Hematopoietic multipotent progenitor cell (in vitro differentiated cells): ENCODE results near the gene MYL5. TPM values are rescaled to one million over a fixed set of nuclear protein-coding genes. Genes with fewer than 3 reads are reported as not detected.
"Not testable (repeated sequence)": the region's sequence is repeated elsewhere in the genome, so short reads cannot be mapped to it uniquely, and the experiment has no call there.

ENCODE experiments used
- DNase-seq, 3 donors: peaks; one replicate each; pipeline ENCODE4 v3.0.0-alpha.2; 2011 to 2015; ENCODE audit warnings: low read depth in 2 of 3, low spot score in 2 of 3
- total RNA-seq: library from RNA; depleted of rRNA; stranded (reverse); fragments of >200 nt; gene quantifications from one replicate; pipeline ENCODE4 v1.2.3, GENCODE V29; 2012

MYL5 gene
- total RNA-seq, 1 donor = 13.2 TPM

- DNase-seq = no peak
These were observed 38.3 kb upstream of the MYL5 start for GRCh38 chr4:635851-636627.

DNA sequence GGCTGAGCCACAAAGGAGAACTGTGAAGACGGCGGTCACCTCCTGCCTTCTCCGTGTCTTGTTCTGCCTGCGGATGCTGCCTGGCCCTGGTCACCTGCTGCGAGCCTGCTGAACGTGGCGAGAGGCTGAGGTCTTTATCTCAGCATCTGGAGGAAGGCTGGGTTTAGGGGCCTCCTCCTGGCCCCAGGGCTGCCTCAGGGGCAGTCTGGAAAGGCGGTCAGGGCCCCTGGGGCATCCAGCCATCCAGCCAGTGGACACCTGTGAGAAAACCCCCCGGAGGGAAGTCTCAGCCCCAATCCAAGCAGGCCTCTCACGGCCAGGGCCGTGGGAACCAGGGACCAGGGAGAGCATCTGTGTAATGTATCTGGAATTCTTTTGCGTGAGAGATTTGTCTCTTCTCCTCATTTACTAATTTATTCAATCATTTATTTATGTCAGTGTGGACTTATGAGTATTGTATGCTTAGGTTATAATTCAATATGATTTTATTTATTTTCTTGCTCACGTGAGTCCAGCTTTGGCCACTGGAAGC, 37.6 kb upstream of the MYL5 start:
- DNase-seq = no peak

- DNase-seq = no peak
These were observed 36.6 kb upstream of the MYL5 start for GRCh38 chr4:637536-638280.

DNA sequence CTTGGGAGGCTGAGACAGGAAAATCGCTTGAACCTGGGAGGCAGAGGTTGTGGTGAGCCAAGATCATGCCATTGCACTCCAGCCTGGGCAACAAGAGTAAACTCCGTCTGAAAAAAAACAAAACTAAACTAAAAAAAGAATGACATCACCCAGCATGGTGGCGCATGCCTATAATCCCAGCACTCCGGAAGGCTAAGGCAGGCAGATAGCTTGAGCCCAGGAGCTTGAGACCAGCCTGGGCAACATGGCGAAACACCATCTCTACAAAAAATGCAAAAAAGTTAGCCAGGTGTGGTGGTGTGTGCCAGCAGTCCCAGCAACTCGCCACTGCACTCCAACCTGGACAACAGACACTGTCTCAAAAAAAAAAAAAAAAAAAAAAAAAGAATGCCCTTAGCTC, 32.0 kb upstream of the MYL5 start:
- DNase-seq = not testable (repeated sequence)

- no peak for DNase-seq
These were observed 27.9 kb upstream of the MYL5 start for GRCh38 chr4:646460-646859.

DNA sequence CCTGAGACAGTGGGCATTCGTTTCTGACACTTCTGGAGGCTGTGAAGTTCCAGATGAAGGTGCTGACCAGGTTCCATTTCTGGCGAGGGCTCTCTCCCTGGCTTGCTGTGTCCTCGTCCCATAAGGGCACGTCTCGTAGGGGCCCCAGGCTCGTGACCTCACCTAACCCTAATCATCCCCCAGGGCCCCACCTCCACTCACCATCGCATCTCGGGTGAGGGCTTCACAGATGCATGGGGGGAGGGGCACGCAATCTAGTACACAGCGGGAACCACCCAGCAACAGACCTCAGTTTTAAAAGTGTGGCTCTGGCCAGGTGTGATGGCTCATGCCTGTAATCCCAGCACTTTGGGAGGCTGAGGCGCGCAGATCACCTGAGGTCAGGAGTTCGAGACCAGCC, 26.9 kb upstream of the MYL5 start:
- no peak for DNase-seq

- DNase-seq = no peak
These were observed 25.6 kb upstream of the MYL5 start for GRCh38 chr4:648579-649292.

- DNase-seq = no peak
These were observed 25.1 kb upstream of the MYL5 start for GRCh38 chr4:649293-649625.

DNA sequence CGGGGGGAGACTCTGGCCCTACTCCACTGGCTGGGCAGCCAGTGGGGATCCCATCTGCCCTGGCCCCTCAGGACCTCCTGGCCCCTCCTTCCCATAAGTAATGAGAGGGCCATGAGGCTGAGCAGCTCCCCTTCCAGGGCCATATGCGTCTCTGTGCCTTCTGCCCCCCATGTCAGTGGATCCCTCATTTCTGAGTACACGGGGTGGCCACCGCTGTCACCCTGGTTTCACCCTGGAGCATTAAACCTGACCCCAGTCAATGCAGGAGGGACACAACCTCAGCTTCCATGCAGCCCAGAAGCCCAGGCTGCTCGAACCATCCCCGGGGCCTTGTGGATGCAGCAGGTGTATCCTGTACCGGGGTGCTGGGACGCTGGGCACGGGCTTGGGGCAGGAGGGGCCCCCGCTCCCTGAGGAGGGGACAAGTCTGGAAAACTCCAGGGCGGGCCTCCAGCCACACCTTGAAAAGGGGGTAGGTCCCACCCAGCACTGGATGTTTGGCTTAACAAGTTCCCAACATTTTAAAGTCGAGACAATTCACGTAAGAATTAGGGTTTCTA, 24.5 kb upstream of the MYL5 start:
- DNase-seq = no peak

DNA sequence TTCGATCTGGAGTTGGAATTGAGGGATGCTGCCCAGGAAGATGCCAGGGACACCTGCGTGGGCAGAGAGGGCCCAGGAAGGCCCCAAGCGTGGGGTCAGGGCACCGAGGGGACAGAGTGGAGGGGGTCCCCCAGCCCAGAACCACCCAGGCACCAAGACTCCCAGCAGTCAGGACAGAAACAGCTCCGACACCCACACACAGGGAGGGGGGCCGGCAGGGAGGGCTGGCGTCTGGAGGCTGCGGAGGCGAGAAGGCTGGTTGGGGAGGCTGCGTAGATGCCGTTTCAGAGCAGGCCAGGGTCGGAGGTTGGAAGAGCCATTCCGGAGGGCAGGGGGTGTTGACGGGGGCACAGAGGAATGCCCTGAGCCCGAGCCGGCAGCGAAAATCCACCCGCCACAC, 23.9 kb upstream of the MYL5 start:
- no peak for DNase-seq

- no peak for DNase-seq
These were observed 23.1 kb upstream of the MYL5 start for GRCh38 chr4:650951-651883.

- no peak for DNase-seq
These were observed 22.3 kb upstream of the MYL5 start for GRCh38 chr4:651884-652642.

DNA sequence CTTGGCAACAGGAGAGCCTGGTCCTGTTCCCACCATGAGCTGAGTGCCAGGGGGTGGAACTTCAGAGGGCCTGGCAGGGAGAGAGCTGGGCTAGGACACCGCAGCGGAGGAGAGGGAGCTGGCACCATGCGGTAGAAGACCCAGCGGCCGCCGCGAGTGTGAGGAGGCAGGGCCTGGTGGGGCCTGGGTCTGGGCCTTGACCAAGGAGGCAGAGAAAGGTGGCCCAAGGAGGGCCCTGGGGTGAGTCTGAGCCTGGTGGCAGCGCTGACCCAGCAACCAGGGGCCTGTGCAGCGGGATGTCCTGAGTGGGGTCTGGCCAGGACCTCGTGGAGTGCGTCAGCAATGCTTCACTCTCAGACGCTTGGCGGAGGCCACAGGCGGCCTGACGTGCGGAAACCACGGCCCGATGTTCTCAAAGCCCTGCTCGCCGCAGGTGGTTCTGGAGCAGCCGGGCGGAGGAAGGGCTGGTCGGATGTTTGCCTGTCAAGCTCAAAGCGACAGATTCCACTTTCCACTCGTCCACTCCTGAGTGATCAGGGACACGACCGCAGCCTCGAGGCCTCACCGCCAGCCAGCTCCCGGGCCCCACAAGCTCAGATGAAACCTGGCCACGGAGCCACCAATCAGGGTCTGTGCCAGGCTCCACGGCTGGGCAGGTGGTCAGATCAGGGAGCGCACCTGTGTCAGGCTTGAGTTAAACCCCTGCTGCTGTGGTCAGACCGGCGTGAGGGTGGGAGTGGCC, 21.1 kb upstream of the MYL5 start:
- DNase-seq = no peak

GRCh38 chr4:653831-654502, 20.4 kb upstream of the MYL5 start:
- no peak for DNase-seq

DNA sequence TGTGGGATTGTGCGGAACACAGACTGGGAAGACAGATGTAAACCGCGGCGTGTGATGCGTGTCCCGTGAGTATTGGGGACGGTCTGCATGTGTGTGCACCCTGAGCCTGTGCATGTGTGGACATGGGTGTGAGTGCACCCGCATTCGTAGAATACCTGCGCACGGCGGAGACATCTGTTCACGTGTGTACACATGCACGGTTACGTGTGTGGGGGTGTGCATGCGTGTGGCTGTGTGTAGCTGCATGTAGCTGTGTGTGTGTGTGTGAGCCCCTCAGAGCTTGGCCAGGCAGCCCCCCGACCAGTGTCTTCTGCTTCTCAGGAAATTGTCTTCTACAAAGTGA, 19.9 kb upstream of the MYL5 start:
- DNase-seq = no peak

GRCh38 chr4:654871-655463, 19.4 kb upstream of the MYL5 start:
- DNase-seq = no peak

DNA sequence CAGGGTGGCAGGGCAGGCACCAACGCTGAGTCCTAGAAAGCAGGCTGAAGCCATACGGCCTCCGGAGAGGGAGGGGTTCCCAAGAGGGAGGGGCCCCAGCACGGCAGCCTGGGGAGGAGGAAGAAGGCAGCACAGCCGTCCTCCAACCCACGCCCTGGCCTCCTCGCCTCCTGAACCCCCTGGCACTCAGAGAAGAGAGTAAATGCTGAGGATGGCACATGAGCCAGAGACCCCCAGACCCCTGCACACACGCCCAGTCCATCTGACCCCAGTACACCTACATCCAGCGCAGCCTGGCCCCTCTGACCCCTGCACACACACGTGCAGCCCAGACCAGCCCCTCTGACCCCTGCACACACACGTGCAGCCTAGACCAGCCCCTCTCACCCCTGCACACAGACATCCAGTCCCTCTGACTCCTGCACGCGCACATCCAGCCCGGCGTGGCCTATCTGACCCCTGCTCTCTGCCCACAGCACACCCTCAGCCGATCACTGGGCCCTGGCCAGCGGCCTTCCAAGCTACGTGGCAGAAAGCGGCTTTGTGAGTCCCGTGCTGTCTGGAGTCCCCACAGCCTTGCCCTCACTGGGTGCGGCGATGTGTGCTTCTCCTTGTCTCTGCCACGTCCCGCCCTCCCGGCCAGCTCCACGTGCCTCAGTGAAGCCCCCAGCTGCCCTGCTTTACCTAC, 18.7 kb upstream of the MYL5 start:
- DNase-seq = no peak
